Epithelial cell of proximal tubule (primary cell): ENCODE data around the gene OST4. TPM values are rescaled to one million over a fixed set of nuclear protein-coding genes. Genes with fewer than 3 reads are reported as not detected.

Experiments
- DNase-seq: peaks from one replicate; pipeline ENCODE4 v3.0.0-alpha.2; 2011; ENCODE audit warnings: low read depth
- H3K4me3 ChIP-seq: 2 replicates; pipeline ENCODE4 v1.5.1; 2011; ENCODE audit warnings: low read depth, mild to moderate bottlenecking, low read length
- total RNA-seq: library from RNA; depleted of rRNA; stranded (reverse); fragments of >200 nt; gene quantifications from 2 replicates; pipeline ENCODE4 v1.2.3, GENCODE V29; 2015
- TF ChIP-seq, protein P1 (sequence below): conservative IDR thresholded peaks from 2 replicates; pipeline ENCODE4 v1.5.1; 2012; ENCODE audit warnings: low read depth, mild to moderate bottlenecking, low read length

OST4 gene
- total RNA-seq, 1 donor from 2014 or later, result 283 TPM

DNA sequence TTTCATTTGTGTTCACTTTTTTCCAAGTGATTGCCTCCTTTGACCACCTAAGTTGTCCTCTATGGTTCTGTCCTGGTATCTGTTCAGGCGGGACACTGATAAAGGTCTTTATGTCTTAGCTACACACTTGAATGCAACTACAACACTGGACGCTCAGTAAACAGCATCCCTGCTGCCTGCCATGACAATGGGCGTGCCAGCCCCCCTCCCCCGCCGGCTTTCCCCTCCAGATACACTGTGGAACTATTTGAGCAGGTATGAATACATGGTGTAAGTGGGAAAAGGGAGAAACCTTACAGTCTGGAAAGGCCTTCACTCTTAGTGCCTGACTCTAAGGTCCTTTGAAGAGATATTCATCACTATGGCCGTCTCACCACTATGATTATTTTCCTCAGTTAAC is 14.3 kb downstream of the OST4 start:
- TF ChIP-seq, protein P1, sequence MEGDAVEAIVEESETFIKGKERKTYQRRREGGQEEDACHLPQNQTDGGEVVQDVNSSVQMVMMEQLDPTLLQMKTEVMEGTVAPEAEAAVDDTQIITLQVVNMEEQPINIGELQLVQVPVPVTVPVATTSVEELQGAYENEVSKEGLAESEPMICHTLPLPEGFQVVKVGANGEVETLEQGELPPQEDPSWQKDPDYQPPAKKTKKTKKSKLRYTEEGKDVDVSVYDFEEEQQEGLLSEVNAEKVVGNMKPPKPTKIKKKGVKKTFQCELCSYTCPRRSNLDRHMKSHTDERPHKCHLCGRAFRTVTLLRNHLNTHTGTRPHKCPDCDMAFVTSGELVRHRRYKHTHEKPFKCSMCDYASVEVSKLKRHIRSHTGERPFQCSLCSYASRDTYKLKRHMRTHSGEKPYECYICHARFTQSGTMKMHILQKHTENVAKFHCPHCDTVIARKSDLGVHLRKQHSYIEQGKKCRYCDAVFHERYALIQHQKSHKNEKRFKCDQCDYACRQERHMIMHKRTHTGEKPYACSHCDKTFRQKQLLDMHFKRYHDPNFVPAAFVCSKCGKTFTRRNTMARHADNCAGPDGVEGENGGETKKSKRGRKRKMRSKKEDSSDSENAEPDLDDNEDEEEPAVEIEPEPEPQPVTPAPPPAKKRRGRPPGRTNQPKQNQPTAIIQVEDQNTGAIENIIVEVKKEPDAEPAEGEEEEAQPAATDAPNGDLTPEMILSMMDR, result no peak
- no peak overlapping the region for H3K4me3 ChIP-seq
- no peak for DNase-seq

DNA sequence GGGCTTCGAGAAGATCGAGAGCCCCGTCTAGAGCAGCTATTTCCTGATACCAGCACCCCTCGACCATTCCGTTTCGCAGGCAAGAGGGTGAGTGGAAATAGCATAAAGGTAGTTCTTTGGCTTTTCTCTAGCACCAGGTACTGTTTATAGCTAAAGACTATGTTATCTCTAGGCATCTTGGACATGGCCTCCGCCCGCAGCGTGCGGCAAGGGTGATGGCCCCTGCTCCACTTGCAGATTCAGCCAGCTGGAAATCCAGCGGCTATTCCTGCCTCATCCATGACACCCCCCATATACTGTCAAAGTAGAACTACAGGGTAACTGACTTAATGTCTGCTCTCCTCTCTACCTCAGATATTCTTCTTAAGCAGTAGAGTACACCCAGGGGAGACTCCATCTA is 16.7 kb downstream of the OST4 start:
- H3K4me3 ChIP-seq, result no peak overlapping the region
- no peak for DNase-seq
- TF ChIP-seq, protein P1, result no peak

DNA sequence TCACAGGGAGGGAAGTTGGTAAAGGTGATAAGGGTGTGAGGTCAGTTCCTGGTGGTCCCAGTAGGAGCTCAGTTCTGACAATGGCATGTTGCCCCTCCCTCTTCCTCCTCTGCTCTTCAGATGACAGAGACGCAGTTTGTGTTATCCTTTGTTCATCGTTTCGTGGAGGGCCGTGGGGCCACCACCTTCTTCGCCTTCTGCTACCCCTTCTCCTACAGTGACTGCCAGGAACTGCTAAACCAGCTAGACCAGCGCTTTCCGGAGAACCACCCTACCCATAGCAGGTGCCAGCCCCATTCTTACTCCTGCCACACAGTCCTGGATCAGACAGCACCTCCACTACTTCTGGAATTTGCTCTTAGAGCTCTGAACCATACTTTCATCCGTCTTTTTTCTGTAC is 17.7 kb downstream of the OST4 start:
- TF ChIP-seq, protein P1, result no peak
- DNase-seq, result no peak
- H3K4me3 ChIP-seq, result no peak overlapping the region

DNA sequence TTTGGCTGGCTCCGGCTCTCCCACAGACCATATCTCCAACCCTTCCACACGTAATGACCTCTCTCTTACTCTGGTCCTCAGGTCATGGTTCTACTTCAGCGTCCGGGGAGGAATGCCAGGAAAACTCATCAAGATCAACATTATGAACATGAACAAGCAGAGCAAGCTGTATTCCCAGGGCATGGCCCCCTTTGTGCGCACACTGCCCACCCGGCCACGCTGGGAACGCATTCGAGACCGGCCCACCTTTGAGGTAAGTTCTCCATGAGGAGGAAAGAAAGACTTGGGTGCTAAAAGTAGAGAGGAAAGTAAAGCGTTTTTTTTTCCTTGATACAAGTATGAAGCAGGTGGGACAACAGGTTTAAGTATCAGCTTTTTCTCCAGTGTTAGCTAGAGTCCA is 18.1 kb downstream of the OST4 start:
- TF ChIP-seq, protein P1, result no peak
- no peak for DNase-seq
- no peak overlapping the region for H3K4me3 ChIP-seq

DNA sequence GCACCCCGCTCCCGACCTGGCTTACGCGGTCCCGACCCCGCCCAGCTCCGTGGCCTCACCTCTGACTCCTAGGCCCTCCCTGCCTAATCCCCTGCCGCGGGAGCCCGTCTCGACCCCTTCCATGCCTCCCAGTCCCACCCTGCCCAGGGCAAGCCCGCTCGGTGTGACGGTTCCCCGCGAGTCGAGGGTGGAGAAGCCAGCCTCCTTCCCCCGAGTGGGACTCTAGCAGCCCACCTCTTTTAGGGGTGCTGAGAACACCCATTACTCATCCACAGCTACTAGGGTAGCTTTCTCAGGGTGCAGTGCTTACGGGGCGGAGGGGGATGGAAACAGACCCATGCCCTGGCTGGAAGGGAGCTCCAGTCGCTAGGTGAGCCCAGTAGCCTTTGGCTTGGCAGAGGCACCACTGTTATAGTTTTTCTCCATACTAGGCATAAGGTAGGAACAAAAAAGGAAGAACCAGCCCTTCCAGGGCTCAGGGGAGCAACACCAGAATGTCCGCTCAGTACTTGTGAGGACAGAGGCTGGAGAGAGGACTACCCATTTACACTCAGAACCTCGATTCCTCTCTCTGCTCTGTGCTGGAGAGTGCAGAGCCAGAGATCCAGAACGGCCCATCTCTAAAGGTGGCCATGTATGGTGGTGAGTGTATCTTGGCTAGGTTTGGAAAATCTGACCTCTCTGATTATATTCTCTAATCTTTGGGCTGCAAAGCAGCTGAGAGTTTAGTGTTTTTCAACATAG is 19.4 kb downstream of the OST4 start:
- DNase-seq, result no peak
- TF ChIP-seq, protein P1, result no peak
- H3K4me3 ChIP-seq, result peak overlapping the region; percentile 86

DNA sequence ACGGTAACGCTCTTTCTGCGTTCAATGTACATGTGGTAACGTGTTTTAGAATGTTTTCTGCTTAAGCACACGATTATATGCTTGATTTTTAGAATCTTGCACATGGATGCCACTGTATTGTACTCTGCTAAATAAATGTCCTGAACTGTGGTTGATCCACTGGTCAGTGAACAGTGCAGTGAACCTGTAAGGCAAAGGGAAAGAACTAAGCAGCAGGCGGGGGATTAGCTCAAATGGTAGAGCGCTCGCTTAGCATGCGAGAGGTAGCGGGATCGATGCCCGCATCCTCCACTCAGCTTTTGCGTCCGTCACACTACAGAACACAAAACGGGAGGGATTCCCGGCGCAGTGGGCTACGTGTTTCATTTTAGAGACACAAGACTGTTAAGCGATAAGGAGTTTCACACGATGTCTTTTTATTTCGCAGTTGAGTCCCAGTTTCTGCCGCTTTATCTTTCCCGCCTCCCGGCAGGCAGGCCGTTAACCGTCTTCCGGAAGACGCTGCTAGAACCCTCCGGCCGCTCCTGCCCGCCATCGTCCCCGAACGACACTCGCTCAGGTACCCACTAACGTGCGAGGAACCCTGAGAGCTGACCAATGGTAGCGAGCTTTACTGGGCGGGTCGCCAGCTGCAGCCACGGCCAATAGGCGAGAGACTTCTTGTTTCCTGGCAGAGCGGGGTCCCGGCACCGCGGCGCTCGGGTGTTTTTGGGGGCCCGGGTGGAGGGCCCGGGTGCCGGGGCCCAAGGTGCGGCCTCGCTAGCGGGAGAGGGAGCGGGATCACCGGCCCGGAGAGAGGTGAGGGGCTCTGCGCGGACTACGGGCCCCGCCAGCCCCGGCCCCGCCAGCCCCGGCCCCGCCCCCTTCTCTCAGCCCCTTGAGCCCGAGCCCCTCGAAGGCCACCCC is 20.2 kb downstream of the OST4 start, which contains the start of gene AGBL5:
Gene AGBL5, plus strand, starts transcription at position 673 of the 906 bp plus-strand sequence. CDS start 1,291 bp downstream, outside the sequence.
- TF ChIP-seq, protein P1, result no peak
- DNase-seq, result peak; percentile 88
- H3K4me3 ChIP-seq, result peak within 1 kb of the TSS; percentile 86
